Activated CD8-positive, alpha-beta T cell treated with anti-CD3 and anti-CD28 coated beads for 36 hours (primary cell): ENCODE measurements around the gene ELOB. TPM values are rescaled to one million over a fixed set of nuclear protein-coding genes. Genes with fewer than 3 reads are reported as not detected.

Experiments
- ATAC-seq: fragments of 200-7000 bp; cut with Tn5 transposase; one replicate; pipeline ENCODE4 v1.10.0; 2021; ENCODE audit warnings: mild to moderate bottlenecking, moderate library complexity
- CTCF ChIA-PET: fragments of 350-600 bp; sonication (Branson Sonifier 250); formaldehyde crosslinking; loops from one replicate; lab custom pipeline; 2021; ENCODE audit warnings: antibody characterized with exemption; lab: Charles Lee
- POLR2A ChIA-PET: fragments of 350-600 bp; sonication (Branson Sonifier 250); formaldehyde crosslinking; loops from one replicate; lab custom pipeline; 2021; ENCODE audit warnings: antibody characterized with exemption; lab: Charles Lee
- DNase-seq: peaks from one replicate; pipeline ENCODE4 v3.0.0-alpha.2; 2020
- H3K27ac Mint-ChIP-seq: one replicate; pipeline ENCODE4 v1.8.0; 2021; ENCODE audit warnings: mild to moderate bottlenecking, mixed read lengths
- H3K27me3 Mint-ChIP-seq: one replicate; pipeline ENCODE4 v1.8.0; 2021; ENCODE audit warnings: mixed read lengths
- H3K36me3 Mint-ChIP-seq: one replicate; pipeline ENCODE4 v1.8.0; 2021; ENCODE audit warnings: low read depth, mixed read lengths
- H3K4me1 Mint-ChIP-seq: one replicate; pipeline ENCODE4 v1.8.0; 2021; ENCODE audit warnings: low read depth, mixed read lengths
- H3K4me3 Mint-ChIP-seq: one replicate; pipeline ENCODE4 v1.8.0; 2021; ENCODE audit warnings: mild to moderate bottlenecking, moderate library complexity, mixed read lengths
- H3K9me3 Mint-ChIP-seq: one replicate; pipeline ENCODE4 v1.8.0; 2021; ENCODE audit warnings: mixed read lengths
- CTCF ChIP-seq: fragments of 200-600 bp; IDR thresholded peaks from one replicate; pipeline ENCODE4 v1.8.0; 2022; ENCODE audit warnings: antibody characterized with exemption, mild to moderate bottlenecking
- intact Hi-C: fragments of 100-400 bp; cut with micrococcal nuclease; formaldehyde crosslinking; loops from one replicate; pipeline ENCODE4 v1.10.0; 2022
- total RNA-seq, 2 experiments: library from RNA; stranded (reverse); gene quantifications; one replicate each; pipeline ENCODE4 v1.2.3, GENCODE V29; 2021

The ELOB gene
- total RNA-seq, 2 experiments from 2014 or later = 174 to 178 TPM

- H3K4me3 Mint-ChIP-seq = no peak overlapping the region
- H3K4me1 Mint-ChIP-seq = no peaks in the 10 kb centered on the region
- H3K36me3 Mint-ChIP-seq = no peaks in the 10 kb centered on the region
- DNase-seq = no peak
- H3K9me3 Mint-ChIP-seq = no peaks in the 10 kb centered on the region
- TF ChIP-seq CTCF = no peak
- ATAC-seq = no peak
- peaks cover 1% of the 10 kb centered on the region for H3K27me3 Mint-ChIP-seq
- H3K27ac Mint-ChIP-seq = no peak overlapping the region
- ChIA-PET CTCF (no interaction called here), POLR2A (no interaction called here)
- intact Hi-C loops = no loop called here
These were observed 42.3 kb upstream of the ELOB start for GRCh38 chr16:2819179-2819938.

GRCh38 chr16:2818272-2818876 is 41.3 kb upstream of the ELOB start:
- Mint-ChIP-seq H3K27ac (no peak overlapping the region), H3K9me3 (no peaks in the 10 kb centered on the region), H3K4me3 (no peak overlapping the region), H3K27me3 (peaks cover 1% of the 10 kb centered on the region), H3K36me3 (no peaks in the 10 kb centered on the region), H3K4me1 (no peaks in the 10 kb centered on the region)
- ATAC-seq (no peak), DNase-seq (no peak)
- CTCF ChIA-PET = no interaction called here
- intact Hi-C loops = no loop called here
- POLR2A ChIA-PET = no interaction called here
- no peak for TF ChIP-seq CTCF

- CTCF ChIA-PET = interaction anchor here (1.0 kb wide), 1 partner anchor 50 kb away, joined by 4 read pairs; no protein-coding TSS in a partner anchor
- Mint-ChIP-seq H3K27ac (no peak overlapping the region), H3K4me1 (no peaks in the 10 kb centered on the region), H3K27me3 (peaks cover 1% of the 10 kb centered on the region), H3K9me3 (no peaks in the 10 kb centered on the region), H3K36me3 (no peaks in the 10 kb centered on the region), H3K4me3 (peak overlapping the region; percentile 49)
- peak; percentile 8 for TF ChIP-seq CTCF
- DNase-seq (peak; percentile 22), ATAC-seq (no peak)
- intact Hi-C loops = no loop called here
- POLR2A ChIA-PET = interaction anchor here (1.2 kb wide), 1 partner anchor 17 kb away, joined by 3 read pairs; no protein-coding TSS in a partner anchor
These were observed 40.5 kb upstream of the ELOB start for GRCh38 chr16:2817340-2818271.

- Mint-ChIP-seq H3K27ac (no peak within 1 kb of the TSS), H3K4me1 (no peaks in the 10 kb centered on the region), H3K27me3 (peaks cover 1% of the 10 kb centered on the region), H3K9me3 (no peaks in the 10 kb centered on the region), H3K4me3 (peak within 1 kb of the TSS; percentile 49), H3K36me3 (no peaks in the 10 kb centered on the region)
- CTCF ChIA-PET = interaction anchor here (1.0 kb wide), 1 partner anchor 51 kb away, joined by 4 read pairs; no protein-coding TSS in a partner anchor
- peak; percentile 54 for TF ChIP-seq CTCF
- intact Hi-C loops = no loop called here
- peak; percentile 51 for DNase-seq
- peak; percentile 79 for ATAC-seq
- POLR2A ChIA-PET = interaction anchor here (1.2 kb wide), 1 partner anchor 17 kb away, joined by 3 read pairs; no protein-coding TSS in a partner anchor
These were observed 39.8 kb upstream of the ELOB start, which contains the start of gene PRSS21 for GRCh38 chr16:2816751-2817339. PRSS21 (plus strand) TSS chr16:2817237; CDS start chr16:2817269, 32 bp downstream.
